Activated B cell treated with CpG ODN at 0.5 μM for 24 hours (primary cell): Measurements from ENCODE around the gene ABHD5. TPM values are rescaled to one million over a fixed set of nuclear protein-coding genes. Genes with fewer than 3 reads are reported as not detected.

Experiments used
- ATAC-seq: fragments of 200-7000 bp; cut with Tn5 transposase; one replicate; pipeline ENCODE4 v1.10.0; 2021; ENCODE audit warnings: low read depth, mild to moderate bottlenecking, moderate library complexity
- CTCF ChIA-PET: fragments of 350-600 bp; sonication (Branson Sonifier 250); formaldehyde crosslinking; loops from one replicate; lab custom pipeline; 2021; ENCODE audit warnings: antibody characterized with exemption; lab: Charles Lee
- POLR2A ChIA-PET: fragments of 350-600 bp; sonication (Branson Sonifier 250); formaldehyde crosslinking; loops from one replicate; lab custom pipeline; 2021; ENCODE audit warnings: antibody characterized with exemption; lab: Charles Lee
- DNase-seq: peaks from one replicate; pipeline ENCODE4 v3.0.0; 2022
- H3K27ac Mint-ChIP-seq: one replicate; pipeline ENCODE4 v1.8.0; 2020; ENCODE audit warnings: mixed read lengths
- H3K27me3 Mint-ChIP-seq: one replicate; pipeline ENCODE4 v1.8.0; 2021; ENCODE audit warnings: mixed read lengths
- H3K36me3 Mint-ChIP-seq: one replicate; pipeline ENCODE4 v1.8.0; 2021; ENCODE audit warnings: low read depth, mixed read lengths
- H3K4me1 Mint-ChIP-seq: one replicate; pipeline ENCODE4 v1.8.0; 2021; ENCODE audit warnings: mixed read lengths
- H3K4me3 Mint-ChIP-seq: one replicate; pipeline ENCODE4 v1.8.0; 2020; ENCODE audit warnings: mild to moderate bottlenecking, mixed read lengths
- H3K9me3 Mint-ChIP-seq: one replicate; pipeline ENCODE4 v1.8.0; 2020; ENCODE audit warnings: mixed read lengths
- intact Hi-C: fragments of 100-400 bp; cut with micrococcal nuclease; formaldehyde crosslinking; loops from one replicate; pipeline ENCODE4 v1.15.1; 2024
- total RNA-seq: library from RNA; stranded (reverse); gene quantifications from 2 replicates; pipeline ENCODE4 v1.2.3, GENCODE V29; 2022
- TF ChIP-seq, protein P1 (sequence below): fragments of 200-600 bp; IDR thresholded peaks from one replicate; pipeline ENCODE4 v1.8.0; 2022; ENCODE audit warnings: antibody characterized with exemption, mild to moderate bottlenecking

The ABHD5 gene
- total RNA-seq, 1 donor from 2014 or later, result 6.0 TPM

DNA sequence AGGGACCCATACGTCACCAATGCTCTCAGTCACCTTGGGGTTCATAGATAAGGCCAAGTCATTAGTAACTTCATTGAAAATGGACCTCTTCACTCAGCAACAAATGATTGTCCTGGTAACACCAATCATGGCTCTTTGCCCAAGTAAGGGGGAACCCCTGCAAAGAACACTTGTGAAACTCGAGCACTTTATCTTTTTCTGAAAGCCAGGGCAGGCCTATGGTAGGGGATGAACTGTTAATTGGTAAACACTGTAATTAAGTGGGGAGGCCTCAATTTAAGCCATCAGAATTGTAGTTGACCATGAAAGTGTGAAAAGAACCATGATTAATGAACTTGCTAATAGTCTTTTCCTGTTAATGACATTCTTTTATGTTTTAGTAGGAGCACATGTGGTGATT is 73.3 kb downstream of the ABHD5 start:
- ATAC-seq, result no peak
- peaks cover under 1% of the 10 kb centered on the region for H3K4me1 Mint-ChIP-seq
- no peak overlapping the region for H3K27ac Mint-ChIP-seq
- H3K9me3 Mint-ChIP-seq, result no peaks in the 10 kb centered on the region
- intact Hi-C loops, result loop anchor here (10.0 kb wide), 1 partner anchor 351 kb away; no protein-coding TSS in a partner anchor
- peaks cover 15% of the 10 kb centered on the region for H3K27me3 Mint-ChIP-seq
- H3K36me3 Mint-ChIP-seq, result no peaks in the 10 kb centered on the region
- no peak overlapping the region for H3K4me3 Mint-ChIP-seq
- ChIA-PET CTCF (no interaction called here), POLR2A (no interaction called here)
- DNase-seq, result no peak
- TF ChIP-seq, protein P1, sequence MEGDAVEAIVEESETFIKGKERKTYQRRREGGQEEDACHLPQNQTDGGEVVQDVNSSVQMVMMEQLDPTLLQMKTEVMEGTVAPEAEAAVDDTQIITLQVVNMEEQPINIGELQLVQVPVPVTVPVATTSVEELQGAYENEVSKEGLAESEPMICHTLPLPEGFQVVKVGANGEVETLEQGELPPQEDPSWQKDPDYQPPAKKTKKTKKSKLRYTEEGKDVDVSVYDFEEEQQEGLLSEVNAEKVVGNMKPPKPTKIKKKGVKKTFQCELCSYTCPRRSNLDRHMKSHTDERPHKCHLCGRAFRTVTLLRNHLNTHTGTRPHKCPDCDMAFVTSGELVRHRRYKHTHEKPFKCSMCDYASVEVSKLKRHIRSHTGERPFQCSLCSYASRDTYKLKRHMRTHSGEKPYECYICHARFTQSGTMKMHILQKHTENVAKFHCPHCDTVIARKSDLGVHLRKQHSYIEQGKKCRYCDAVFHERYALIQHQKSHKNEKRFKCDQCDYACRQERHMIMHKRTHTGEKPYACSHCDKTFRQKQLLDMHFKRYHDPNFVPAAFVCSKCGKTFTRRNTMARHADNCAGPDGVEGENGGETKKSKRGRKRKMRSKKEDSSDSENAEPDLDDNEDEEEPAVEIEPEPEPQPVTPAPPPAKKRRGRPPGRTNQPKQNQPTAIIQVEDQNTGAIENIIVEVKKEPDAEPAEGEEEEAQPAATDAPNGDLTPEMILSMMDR, result no peak

DNA sequence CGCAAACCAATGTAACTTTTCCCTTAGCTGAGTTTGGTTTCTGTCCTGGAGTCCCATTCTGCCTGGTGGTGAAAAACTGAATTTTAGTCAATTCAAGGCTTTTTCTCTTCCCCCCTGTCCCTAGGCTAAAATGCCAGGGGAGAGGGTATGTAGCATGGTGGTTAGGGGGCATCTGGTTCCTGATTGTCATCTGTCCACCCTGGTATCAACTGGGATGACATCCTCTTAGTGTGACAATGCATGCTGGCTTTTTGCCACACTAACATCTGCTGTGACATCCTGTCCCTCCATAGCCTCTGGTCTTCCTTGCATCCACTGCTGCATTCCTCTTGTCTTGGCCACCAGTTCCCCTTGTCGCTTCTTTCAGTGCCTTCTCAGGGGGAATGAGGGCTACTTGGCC is 73.7 kb downstream of the ABHD5 start:
- Mint-ChIP-seq H3K27me3 (peaks cover 19% of the 10 kb centered on the region), H3K4me1 (peaks cover 4% of the 10 kb centered on the region), H3K9me3 (no peaks in the 10 kb centered on the region), H3K36me3 (no peaks in the 10 kb centered on the region), H3K4me3 (no peak overlapping the region), H3K27ac (no peak overlapping the region)
- POLR2A ChIA-PET, result no interaction called here
- no peak for ATAC-seq
- TF ChIP-seq, protein P1, result no peak
- CTCF ChIA-PET, result no interaction called here
- intact Hi-C loops, result loop anchor here (10.0 kb wide), 1 partner anchor 350 kb away; no protein-coding TSS in a partner anchor
- DNase-seq, result no peak

GRCh38 chr3:43765521-43765971 is 74.8 kb downstream of the ABHD5 start:
- no peak overlapping the region for H3K27ac Mint-ChIP-seq
- H3K4me3 Mint-ChIP-seq, result no peak overlapping the region
- DNase-seq (no peak), ATAC-seq (no peak)
- ChIA-PET CTCF (no interaction called here), POLR2A (no interaction called here)
- H3K9me3 Mint-ChIP-seq, result no peaks in the 10 kb centered on the region
- peaks cover 4% of the 10 kb centered on the region for H3K4me1 Mint-ChIP-seq
- TF ChIP-seq, protein P1, result no peak
- intact Hi-C loops, result loop anchor here (10.0 kb wide), 1 partner anchor 349 kb away; no protein-coding TSS in a partner anchor
- H3K27me3 Mint-ChIP-seq, result peaks cover 19% of the 10 kb centered on the region
- no peaks in the 10 kb centered on the region for H3K36me3 Mint-ChIP-seq

DNA sequence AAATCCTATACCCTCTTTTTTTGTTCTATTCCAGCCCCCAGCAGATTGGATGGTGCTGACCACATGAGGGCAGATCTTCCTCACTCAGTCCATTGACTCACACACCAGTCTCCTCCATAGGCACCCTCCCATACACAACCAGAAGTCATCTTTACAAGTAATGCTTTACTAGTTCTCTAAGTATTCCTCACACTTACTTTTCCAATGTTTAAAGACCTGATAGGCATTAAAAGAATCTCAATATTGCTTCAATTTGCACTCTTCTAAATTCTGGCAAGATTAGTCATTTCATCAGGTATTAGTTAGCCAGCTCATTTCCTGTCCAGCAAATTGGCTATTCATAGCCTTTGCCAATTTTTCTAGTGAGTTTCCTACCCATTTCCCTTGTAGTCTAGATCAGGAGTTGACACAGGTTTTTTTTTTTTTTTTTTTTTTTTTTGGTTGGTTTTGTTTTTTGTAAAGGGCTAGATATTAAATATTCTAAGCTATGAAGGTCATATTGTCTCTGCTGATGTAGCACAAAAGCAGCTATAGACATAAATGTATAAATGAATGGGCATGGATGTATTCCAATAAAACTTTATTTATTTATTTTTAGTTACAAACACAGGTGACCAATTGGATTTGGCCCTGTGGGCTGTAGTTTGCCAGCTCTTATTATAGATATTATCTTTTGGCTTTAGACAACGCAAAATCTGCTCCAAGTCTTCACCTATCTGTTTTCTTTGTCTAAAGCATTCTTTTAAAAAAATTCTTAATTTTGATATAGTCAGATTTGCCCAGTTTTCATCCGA is 76.1 kb downstream of the ABHD5 start:
- CTCF ChIA-PET, result no interaction called here
- intact Hi-C loops, result loop anchor here (10.0 kb wide), 1 partner anchor 348 kb away; no protein-coding TSS in a partner anchor
- TF ChIP-seq, protein P1, result no peak
- Mint-ChIP-seq H3K9me3 (no peaks in the 10 kb centered on the region), H3K27me3 (peaks cover 19% of the 10 kb centered on the region), H3K4me3 (no peak overlapping the region), H3K36me3 (no peaks in the 10 kb centered on the region), H3K4me1 (peaks cover 4% of the 10 kb centered on the region), H3K27ac (no peak overlapping the region)
- DNase-seq (no peak), ATAC-seq (no peak)
- POLR2A ChIA-PET, result no interaction called here

- no peak overlapping the region for H3K27ac Mint-ChIP-seq
- no peak overlapping the region for H3K4me3 Mint-ChIP-seq
- peaks cover 19% of the 10 kb centered on the region for H3K27me3 Mint-ChIP-seq
- ChIA-PET POLR2A (interaction anchor here (1.0 kb wide), 1 partner anchor 78 kb away, joined by 3 read pairs; the partner anchor contains the start of gene ABHD5), CTCF (interaction anchor here (0.6 to 2.4 kb wide), 4 partner anchors 13 to 433 kb away, joined by 3 to 25 read pairs (median 8); no protein-coding TSS in a partner anchor)
- TF ChIP-seq, protein P1, result no peak
- peaks cover 4% of the 10 kb centered on the region for H3K4me1 Mint-ChIP-seq
- no peaks in the 10 kb centered on the region for H3K36me3 Mint-ChIP-seq
- H3K9me3 Mint-ChIP-seq, result no peaks in the 10 kb centered on the region
- DNase-seq (no peak), ATAC-seq (no peak)
- intact Hi-C loops, result loop anchor here (10.0 kb wide), 1 partner anchor 346 kb away; no protein-coding TSS in a partner anchor
Observed at GRCh38 chr3:43768381-43768973, 77.7 kb downstream of the ABHD5 start.
